ENCODE data around the gene TMEM33. TPM values are rescaled to one million over a fixed set of nuclear protein-coding genes. Genes with fewer than 3 reads are reported as not detected.

Gene TMEM33
- total and polyA plus RNA-seq, 2 of the 8 experiments (the other 6 are each of a cell fraction or from before 2014, with no cell fraction given): 72.5 to 94.4 TPM

GRCh38 chr4:41992967-41993857 is 58.0 kb downstream of the TMEM33 start (continued):
- TF ChIP-seq RBBP5 (IDR thresholded peaks at IDR 0.05; ENCODE audit: borderline replicate concordance, low read depth, low read length): no peak
- TF ChIP-seq GTF2F1 (IDR thresholded peaks at IDR 0.05; ENCODE audit: borderline replicate concordance, low read depth, low read length): no peak
- TF ChIP-seq FOSL1 (IDR thresholded peaks at IDR 0.05; ENCODE audit: insufficient read depth, low read depth, low read length): no peak
- no peak for TF ChIP-seq NRF1 (IDR thresholded peaks at IDR 0.05; ENCODE audit: low read depth, low read length)
- TF ChIP-seq EGR1 (IDR thresholded peaks at IDR 0.05; ENCODE audit: borderline replicate concordance, low read depth, low read length): no peak
- TF ChIP-seq JUN (IDR thresholded peaks at IDR 0.05; ENCODE audit: low read depth, low read length): no peak
- TF ChIP-seq ATF2 (IDR thresholded peaks at IDR 0.05; ENCODE audit: low read length): no peak
- no peak for TF ChIP-seq TAF7 (optimal IDR thresholded peaks at IDR 0.05; ENCODE audit: borderline replicate concordance, low read depth, low read length)
- no peak for TF ChIP-seq CBX5 (IDR thresholded peaks at IDR 0.05; ENCODE audit: low read depth, low read length)
- no peak for TF ChIP-seq BRCA1 (IDR thresholded peaks at IDR 0.05; ENCODE audit: low read depth, low read length)
- TF ChIP-seq MAX (IDR thresholded peaks at IDR 0.05): no peak
- no peak for TF ChIP-seq KDM1A (IDR thresholded peaks at IDR 0.05; ENCODE audit: borderline replicate concordance, low read length)

Measured in H1 (cell line).